OCI-LY1 (cell line): ENCODE data around the gene SUPT4H1.
A peak's percentile ranks its signal among the peaks of the same experiment; 100 is the strongest.

Experiments
- H2AFZ ChIP-seq: fragments of 200-600 bp; sonication (generic), shearing (Covaris generic); 2 replicates; pipeline ENCODE4 v1.6.0; 2014; ENCODE audit warnings: antibody characterized with exemption, mild to moderate bottlenecking, low read length
- H3F3A ChIP-seq: fragments of 200-600 bp; sonication (generic), shearing (Covaris generic); 2 replicates; pipeline ENCODE4 v1.6.0; 2014; ENCODE audit warnings: mild to moderate bottlenecking, antibody characterized with exemption, low read length, moderate library complexity; ENCODE audit not compliant: insufficient read depth
- H3K27ac ChIP-seq: fragments of 200-600 bp; sonication (generic); 2 replicates; pipeline ENCODE4 v1.5.1; 2014; ENCODE audit warnings: low read length, mixed run types, mild to moderate bottlenecking, low read depth; ENCODE audit not compliant: poor library complexity, severe bottlenecking
- H3K27me3 ChIP-seq: fragments of 200-600 bp; sonication (generic); 2 replicates; pipeline ENCODE4 v1.6.0; 2014; ENCODE audit warnings: antibody characterized with exemption, mild to moderate bottlenecking, low read length, moderate library complexity; ENCODE audit not compliant: insufficient read depth
- H3K36me3 ChIP-seq: fragments of 200-600 bp; sonication (generic); 2 replicates; pipeline ENCODE4 v1.6.1; 2014; ENCODE audit warnings: mild to moderate bottlenecking, antibody characterized with exemption, low read length, moderate library complexity, mixed read lengths; ENCODE audit not compliant: insufficient read depth
- H3K4me1 ChIP-seq: fragments of 200-600 bp; sonication (generic); 2 replicates; pipeline ENCODE4 v1.5.1; 2014; ENCODE audit warnings: mild to moderate bottlenecking, low read length, moderate library complexity; ENCODE audit not compliant: insufficient read depth, severe bottlenecking
- H3K4me2 ChIP-seq: fragments of 200-600 bp; sonication (generic), shearing (Covaris generic); 2 replicates; pipeline ENCODE4 v1.6.1; 2014; ENCODE audit warnings: low read length
- H3K4me3 ChIP-seq: fragments of 200-600 bp; sonication (generic); 2 replicates; pipeline ENCODE4 v1.5.1; 2014; ENCODE audit warnings: low read length, low read depth, mild to moderate bottlenecking, mixed read lengths; ENCODE audit not compliant: poor library complexity, severe bottlenecking
- H3K79me2 ChIP-seq: fragments of 200-600 bp; shearing (Covaris generic); 2 replicates; pipeline ENCODE4 v1.6.1; 2016; ENCODE audit warnings: mixed run types, low read length, mixed read lengths; ENCODE audit not compliant: insufficient read depth
- H3K9ac ChIP-seq: fragments of 200-600 bp; sonication (generic), shearing (Covaris generic); 2 replicates; pipeline ENCODE4 v1.6.1; 2014; ENCODE audit warnings: mild to moderate bottlenecking, low read length, mixed read lengths
- H3K9me2 ChIP-seq: fragments of 200-600 bp; sonication (generic), shearing (Covaris generic); 2 replicates; pipeline ENCODE4 v1.6.1; 2014; ENCODE audit warnings: low read depth, mild to moderate bottlenecking, low read length, mixed read lengths
- H3K9me3 ChIP-seq: fragments of 200-600 bp; shearing (Covaris generic); 2 replicates; pipeline ENCODE4 v1.6.1; 2014; ENCODE audit warnings: low read length, mixed read lengths
- H4K20me1 ChIP-seq: fragments of 200-600 bp; sonication (generic), shearing (Covaris generic); 2 replicates; pipeline ENCODE4 v1.6.0; 2016; ENCODE audit warnings: mild to moderate bottlenecking, low read length; ENCODE audit not compliant: insufficient read depth
- EZH2 ChIP-seq: fragments of 200-600 bp; sonication (generic), shearing (Covaris generic); IDR thresholded peaks from 2 replicates; pipeline ENCODE4 v1.8.0; 2017; ENCODE audit warnings: borderline replicate concordance, mixed run types, mild to moderate bottlenecking, antibody characterized with exemption, low read length, moderate library complexity, mixed read lengths
- TF ChIP-seq, protein P1 (sequence below): fragments of 200-600 bp; sonication (generic), shearing (Covaris generic); IDR thresholded peaks from 2 replicates; pipeline ENCODE4 v1.5.1; 2017; ENCODE audit warnings: mild to moderate bottlenecking, antibody characterized with exemption, low read length, moderate library complexity, mixed read lengths

The SUPT4H1 gene

DNA sequence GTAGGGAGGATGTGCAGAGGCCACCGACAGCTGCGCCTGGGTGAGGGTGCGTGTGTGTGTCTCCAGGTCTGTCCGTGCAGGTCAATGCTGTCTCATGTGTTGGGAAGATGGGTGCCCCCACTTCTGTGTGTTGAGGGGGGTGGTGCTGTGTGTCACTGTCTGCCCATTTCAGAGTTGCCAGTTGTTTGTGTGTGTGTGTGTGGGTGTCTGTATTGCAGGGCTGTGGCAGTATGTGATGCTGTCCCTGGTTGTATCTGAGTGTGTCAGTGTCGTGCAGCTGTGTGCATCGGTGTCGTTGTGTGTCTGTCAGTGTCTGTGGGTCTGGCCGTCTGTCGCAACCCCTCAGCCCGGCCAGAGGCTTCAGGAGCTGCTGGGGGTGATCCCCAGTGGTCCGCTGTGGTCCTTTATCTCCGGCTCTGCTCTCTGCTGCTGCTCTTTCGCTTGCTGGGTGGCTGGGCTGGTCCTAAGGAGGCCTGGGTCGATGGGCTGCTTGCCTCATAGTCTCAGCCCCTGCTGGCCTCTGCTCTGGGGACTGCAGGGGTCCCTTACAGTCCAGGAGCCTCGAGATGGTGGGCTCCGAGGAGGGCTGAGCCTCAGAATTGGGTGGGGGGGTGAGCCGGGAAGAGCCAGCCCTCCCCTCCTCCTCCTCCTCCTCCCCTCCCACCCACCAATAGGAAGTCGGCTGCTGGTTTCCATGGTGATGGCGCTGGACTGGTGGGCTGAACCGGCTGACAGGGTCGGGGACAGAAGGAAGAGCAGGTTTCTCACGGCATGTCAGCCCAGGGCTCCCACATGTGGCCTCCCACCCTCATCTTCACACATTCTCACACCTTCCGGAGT, 23.6 kb downstream of the SUPT4H1 start, which contains the start of gene TSPOAP1:
TSS of gene TSPOAP1 (minus strand) at position 601 of the 840 bp plus-strand sequence. CDS start 875 bp downstream, outside the sequence.
- peak within 1 kb of the TSS; percentile 99 for H3K4me3 ChIP-seq
- H3K4me2 ChIP-seq = peak within 1 kb of the TSS; percentile 97
- H4K20me1 ChIP-seq = no peaks in the 10 kb centered on the region
- peaks cover 48% of the 10 kb centered on the region for H3K4me1 ChIP-seq
- no peaks in the 10 kb centered on the region for H3K27me3 ChIP-seq
- peaks cover 26% of the 10 kb centered on the region for H3K36me3 ChIP-seq
- peak within 1 kb of the TSS; percentile 99 for H3K27ac ChIP-seq
- H3F3A ChIP-seq = peaks cover 34% of the 10 kb centered on the region
- H3K9ac ChIP-seq = peak within 1 kb of the TSS; percentile 99
- no peaks in the 10 kb centered on the region for H3K9me3 ChIP-seq
- H2AFZ ChIP-seq = no peak within 1 kb of the TSS
- TF ChIP-seq, protein P1, sequence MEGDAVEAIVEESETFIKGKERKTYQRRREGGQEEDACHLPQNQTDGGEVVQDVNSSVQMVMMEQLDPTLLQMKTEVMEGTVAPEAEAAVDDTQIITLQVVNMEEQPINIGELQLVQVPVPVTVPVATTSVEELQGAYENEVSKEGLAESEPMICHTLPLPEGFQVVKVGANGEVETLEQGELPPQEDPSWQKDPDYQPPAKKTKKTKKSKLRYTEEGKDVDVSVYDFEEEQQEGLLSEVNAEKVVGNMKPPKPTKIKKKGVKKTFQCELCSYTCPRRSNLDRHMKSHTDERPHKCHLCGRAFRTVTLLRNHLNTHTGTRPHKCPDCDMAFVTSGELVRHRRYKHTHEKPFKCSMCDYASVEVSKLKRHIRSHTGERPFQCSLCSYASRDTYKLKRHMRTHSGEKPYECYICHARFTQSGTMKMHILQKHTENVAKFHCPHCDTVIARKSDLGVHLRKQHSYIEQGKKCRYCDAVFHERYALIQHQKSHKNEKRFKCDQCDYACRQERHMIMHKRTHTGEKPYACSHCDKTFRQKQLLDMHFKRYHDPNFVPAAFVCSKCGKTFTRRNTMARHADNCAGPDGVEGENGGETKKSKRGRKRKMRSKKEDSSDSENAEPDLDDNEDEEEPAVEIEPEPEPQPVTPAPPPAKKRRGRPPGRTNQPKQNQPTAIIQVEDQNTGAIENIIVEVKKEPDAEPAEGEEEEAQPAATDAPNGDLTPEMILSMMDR = peak; percentile 24; the same call in 1 of the 2 replicates
- TF ChIP-seq EZH2 = no peak
- no peaks in the 10 kb centered on the region for H3K9me2 ChIP-seq
- H3K79me2 ChIP-seq = peaks cover 8% of the 10 kb centered on the region

DNA sequence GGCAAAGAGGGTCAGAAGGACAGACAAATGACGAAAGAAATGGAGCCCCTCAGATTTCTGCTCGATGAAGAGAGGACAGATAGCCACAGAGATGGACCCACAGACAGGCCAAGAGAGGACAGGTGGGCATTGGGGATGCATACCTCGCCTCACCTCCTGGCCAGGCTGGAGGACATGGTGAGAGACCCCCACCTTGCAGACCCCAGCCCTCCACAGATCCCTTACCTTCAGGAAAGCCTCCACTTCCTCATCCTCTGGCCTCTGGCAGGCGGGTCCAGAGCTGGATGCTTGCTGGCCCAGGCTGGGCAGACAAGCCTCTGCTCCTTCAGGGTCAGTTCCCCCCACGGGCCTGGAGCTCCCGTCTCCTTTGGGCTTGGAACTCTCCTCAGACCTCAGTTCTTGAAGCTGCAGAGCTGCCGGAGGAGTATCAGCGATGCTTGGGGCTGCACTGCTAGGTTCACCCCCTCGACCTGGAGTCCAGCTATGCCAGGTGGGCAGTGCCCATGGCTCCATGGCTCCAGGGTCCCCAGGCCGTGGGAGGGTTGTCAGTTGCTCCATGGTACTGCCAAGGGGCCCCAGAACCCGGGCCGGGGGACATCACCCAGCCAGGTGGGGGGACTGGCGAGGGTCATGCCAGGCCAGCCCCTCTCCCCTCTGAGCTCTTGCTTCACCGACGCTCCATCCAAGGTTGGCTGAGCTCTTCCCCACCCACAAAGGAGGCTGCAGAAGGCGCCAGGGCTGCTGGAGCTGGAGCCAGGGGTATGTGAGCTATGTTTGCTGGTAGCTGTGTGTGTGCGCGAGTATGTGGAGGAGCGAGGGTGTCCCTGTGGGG, 24.4 kb downstream of the SUPT4H1 start:
- Histone ChIP-seq H3K36me3 (peaks cover 26% of the 10 kb centered on the region), H3K4me1 (peaks cover 39% of the 10 kb centered on the region), H3K4me3 (no peak overlapping the region), H3K4me2 (peak overlapping the region; percentile 3; the same call in 1 of the 2 replicates), H2AFZ (no peak overlapping the region), H4K20me1 (no peaks in the 10 kb centered on the region), H3K9me2 (no peaks in the 10 kb centered on the region), H3K9me3 (no peaks in the 10 kb centered on the region), H3K79me2 (peaks cover 8% of the 10 kb centered on the region), H3K27ac (peak overlapping the region; percentile 99), H3K9ac (peak overlapping the region; percentile 3; the same call in 1 of the 2 replicates), H3F3A (peaks cover 34% of the 10 kb centered on the region), H3K27me3 (no peaks in the 10 kb centered on the region)
- TF ChIP-seq EZH2 = no peak
- TF ChIP-seq, protein P1 = no peak

DNA sequence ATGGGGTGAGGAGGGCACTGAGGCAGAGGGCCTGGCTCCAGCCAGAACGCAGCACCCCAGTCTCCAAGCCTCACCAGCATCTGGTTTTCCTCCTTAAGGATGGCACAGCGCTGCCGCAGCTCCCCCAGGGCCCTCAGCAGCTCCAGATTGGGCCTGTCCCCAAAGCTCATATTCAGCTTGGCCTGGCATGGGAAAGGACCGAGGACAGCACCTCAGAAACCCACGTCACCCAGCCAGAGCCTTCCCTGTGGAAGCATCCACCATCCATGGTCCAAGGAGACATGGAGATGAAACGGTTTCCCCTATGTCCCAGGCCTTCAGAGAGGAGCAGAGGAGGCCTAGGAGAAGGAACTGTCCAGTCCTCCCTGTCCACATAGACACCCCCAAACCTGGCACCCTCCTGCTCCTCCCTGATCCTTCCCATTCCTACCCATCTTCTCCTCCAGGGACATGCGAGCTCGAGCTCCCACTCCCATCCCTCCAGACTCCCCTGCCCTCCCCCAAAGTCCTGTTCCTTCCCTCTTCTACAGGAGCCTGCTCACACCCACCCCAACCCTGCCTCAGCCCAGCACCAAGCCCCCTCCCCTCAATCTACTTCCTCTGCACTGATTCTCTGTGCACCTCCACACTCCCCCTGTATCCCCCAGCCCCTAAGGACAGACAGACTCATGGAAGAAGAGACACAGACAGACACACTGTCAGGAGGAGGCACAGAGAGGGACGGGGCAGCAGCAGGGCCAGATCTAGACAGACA, 25.2 kb downstream of the SUPT4H1 start:
- H3K27ac ChIP-seq = no peak overlapping the region
- H3K4me3 ChIP-seq = no peak overlapping the region
- TF ChIP-seq, protein P1 = no peak
- no peak for TF ChIP-seq EZH2
- no peak overlapping the region for H2AFZ ChIP-seq
- H3K4me1 ChIP-seq = peaks cover 39% of the 10 kb centered on the region
- no peaks in the 10 kb centered on the region for H3K9me3 ChIP-seq
- H3F3A ChIP-seq = peaks cover 30% of the 10 kb centered on the region
- H3K9ac ChIP-seq = no peak overlapping the region; the same call in 1 of the 2 replicates
- H3K9me2 ChIP-seq = no peaks in the 10 kb centered on the region
- H3K27me3 ChIP-seq = no peaks in the 10 kb centered on the region
- H3K79me2 ChIP-seq = peaks cover 3% of the 10 kb centered on the region
- H3K36me3 ChIP-seq = peaks cover 24% of the 10 kb centered on the region
- H4K20me1 ChIP-seq = no peaks in the 10 kb centered on the region
- H3K4me2 ChIP-seq = no peak overlapping the region
